ENCODE data around the gene CENPN. TPM values are rescaled to one million over a fixed set of nuclear protein-coding genes. Genes with fewer than 3 reads are reported as not detected.

The CENPN gene
- total RNA-seq, 1 experiment from 2014 or later, result 56.6 TPM

- no peak overlapping the region for H3K4me3 ChIP-seq (ENCODE audit: low read depth in 2 of 2, low read length in 2 of 2)
- TSS peak; percentile 33 for BruUV-seq (replicated peaks)
- no peaks in the 10 kb centered on the region for H3K4me1 ChIP-seq (ENCODE audit: control insufficient read depth, insufficient read depth, low read length)
- in situ Hi-C loops (cut with HindIII; ENCODE audit: low pct_unique_long_range_greater_than_20kb, low sequenced_read_pairs) (no loop called here), intact Hi-C loops (cut with micrococcal nuclease; ENCODE audit: unreplicated experiment) (no loop called here)
- ChIA-PET POLR2A (no interaction called here), CTCF (no interaction called here)
- DNase-seq (ENCODE audit: low read depth, low spot score) (no peak), ATAC-seq (no peak)
- no peak for TF ChIP-seq REST (IDR thresholded peaks at IDR 0.05; ENCODE audit: insufficient read depth in 1 of 2, low read depth in 2 of 2, low read length in 1 of 2)
- TF ChIP-seq SIN3A (IDR thresholded peaks at IDR 0.05; ENCODE audit: borderline replicate concordance, insufficient read depth, low read depth, low read length), result no peak
- no peak for TF ChIP-seq TCF7L2 (IDR thresholded peaks at IDR 0.05; ENCODE audit: low read depth, low read length)
- no peak for TF ChIP-seq POLR2AphosphoS5 (IDR thresholded peaks at IDR 0.05; ENCODE audit: low read depth, low read length)
- TF ChIP-seq CTCF (IDR thresholded peaks at IDR 0.05), result no peak
- no peaks in the 10 kb centered on the region for H3K27me3 ChIP-seq (ENCODE audit: control insufficient read depth, insufficient read depth, low read length)
- no peaks in the 10 kb centered on the region; the same call in 1 of the 2 replicates for H3K36me3 ChIP-seq (ENCODE audit: control insufficient read depth, insufficient read depth, low read length)
- no peaks in the 10 kb centered on the region for H3K9me3 ChIP-seq (ENCODE audit: control insufficient read depth, insufficient read depth, low read depth, low read length)
- no peak overlapping the region for H3K27ac ChIP-seq (ENCODE audit: low read length)
These were observed 22.7 kb upstream of the CENPN start for GRCh38 chr16:80984124-80984892.

GRCh38 chr16:80985611-80986010, 21.4 kb upstream of the CENPN start:
- intact Hi-C loops (cut with micrococcal nuclease; ENCODE audit: unreplicated experiment) (no loop called here), in situ Hi-C loops (cut with HindIII; ENCODE audit: low pct_unique_long_range_greater_than_20kb, low sequenced_read_pairs) (no loop called here)
- BruUV-seq (replicated peaks), result no TSS peak
- CTCF ChIA-PET, result no interaction called here
- DNase-seq (ENCODE audit: low read depth, low spot score) (no peak), ATAC-seq (no peak)
- H3K4me3 ChIP-seq (ENCODE audit: low read depth in 2 of 2, low read length in 2 of 2), result no peak overlapping the region
- TF ChIP-seq CTCF (IDR thresholded peaks at IDR 0.05), result no peak
- no peak for TF ChIP-seq POLR2AphosphoS5 (IDR thresholded peaks at IDR 0.05; ENCODE audit: low read depth, low read length)
- TF ChIP-seq REST (IDR thresholded peaks at IDR 0.05; ENCODE audit: insufficient read depth in 1 of 2, low read depth in 2 of 2, low read length in 1 of 2), result no peak
- TF ChIP-seq SIN3A (IDR thresholded peaks at IDR 0.05; ENCODE audit: borderline replicate concordance, insufficient read depth, low read depth, low read length), result no peak
- no peak for TF ChIP-seq TCF7L2 (IDR thresholded peaks at IDR 0.05; ENCODE audit: low read depth, low read length)
- H3K27me3 ChIP-seq (ENCODE audit: control insufficient read depth, insufficient read depth, low read length), result no peaks in the 10 kb centered on the region
- H3K9me3 ChIP-seq (ENCODE audit: control insufficient read depth, insufficient read depth, low read depth, low read length), result no peaks in the 10 kb centered on the region
- H3K36me3 ChIP-seq (ENCODE audit: control insufficient read depth, insufficient read depth, low read length), result no peaks in the 10 kb centered on the region; the same call in 1 of the 2 replicates
- no peaks in the 10 kb centered on the region for H3K4me1 ChIP-seq (ENCODE audit: control insufficient read depth, insufficient read depth, low read length)
- H3K27ac ChIP-seq (ENCODE audit: low read length), result no peak overlapping the region
- POLR2A ChIA-PET, result no interaction called here
